Activated naive CD4-positive, alpha-beta T cell treated with Interleukin-2 at 50 U/mL for 16 hours (primary cell): Measurements from ENCODE around the gene MRPS5.
"Not testable (repeated sequence)": the region's sequence is repeated elsewhere in the genome, so short reads cannot be mapped to it uniquely, and the experiment has no call there.

Experiments
- DNase-seq: peaks from one replicate; pipeline ENCODE4 v3.0.0-alpha.2; 2020

The MRPS5 gene

DNA sequence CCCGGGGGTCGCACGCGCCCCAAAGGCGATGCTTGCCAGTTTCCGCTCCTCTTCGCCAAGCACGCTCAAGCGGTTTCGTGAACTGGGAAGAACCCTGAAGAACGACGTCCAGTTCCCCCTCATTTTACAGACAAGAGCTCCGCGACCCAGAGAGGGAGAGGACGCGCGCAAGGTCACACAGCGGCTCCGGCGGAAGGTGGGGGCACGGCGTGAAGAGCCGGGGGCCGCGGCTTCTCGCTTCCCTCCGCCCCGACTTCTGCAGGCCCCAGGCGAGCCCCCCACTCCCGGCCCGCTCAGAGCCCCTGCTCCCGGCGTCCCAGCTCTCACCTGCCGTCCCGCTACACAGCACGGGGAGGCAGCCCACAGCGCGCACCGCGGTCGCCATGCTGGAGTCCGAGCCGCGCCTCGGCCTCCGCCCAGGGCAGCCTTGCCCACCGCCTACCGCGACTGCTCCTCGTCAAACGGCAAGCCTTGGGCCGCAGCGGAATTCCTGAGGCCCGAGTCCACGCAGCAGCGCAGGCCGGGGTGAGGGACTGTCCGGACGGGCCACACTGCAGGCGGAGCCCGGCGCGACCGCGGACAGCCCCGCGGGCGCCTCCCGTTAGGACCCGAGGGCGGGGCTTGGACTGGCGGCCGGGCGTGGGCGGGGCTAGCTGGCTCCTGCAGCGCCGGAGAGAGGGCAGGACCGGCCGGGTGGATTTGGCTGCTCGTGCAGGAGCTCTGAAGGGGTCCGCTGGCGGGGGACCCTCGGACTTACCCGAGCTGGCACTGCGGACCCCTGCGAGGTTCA lies at the start of gene MRPS5:
Gene MRPS5 (minus strand): TSS at position 402 of the 790 bp plus-strand sequence. CDS start 17 bp downstream, at position 385.
- peak; percentile 92 for DNase-seq

DNA sequence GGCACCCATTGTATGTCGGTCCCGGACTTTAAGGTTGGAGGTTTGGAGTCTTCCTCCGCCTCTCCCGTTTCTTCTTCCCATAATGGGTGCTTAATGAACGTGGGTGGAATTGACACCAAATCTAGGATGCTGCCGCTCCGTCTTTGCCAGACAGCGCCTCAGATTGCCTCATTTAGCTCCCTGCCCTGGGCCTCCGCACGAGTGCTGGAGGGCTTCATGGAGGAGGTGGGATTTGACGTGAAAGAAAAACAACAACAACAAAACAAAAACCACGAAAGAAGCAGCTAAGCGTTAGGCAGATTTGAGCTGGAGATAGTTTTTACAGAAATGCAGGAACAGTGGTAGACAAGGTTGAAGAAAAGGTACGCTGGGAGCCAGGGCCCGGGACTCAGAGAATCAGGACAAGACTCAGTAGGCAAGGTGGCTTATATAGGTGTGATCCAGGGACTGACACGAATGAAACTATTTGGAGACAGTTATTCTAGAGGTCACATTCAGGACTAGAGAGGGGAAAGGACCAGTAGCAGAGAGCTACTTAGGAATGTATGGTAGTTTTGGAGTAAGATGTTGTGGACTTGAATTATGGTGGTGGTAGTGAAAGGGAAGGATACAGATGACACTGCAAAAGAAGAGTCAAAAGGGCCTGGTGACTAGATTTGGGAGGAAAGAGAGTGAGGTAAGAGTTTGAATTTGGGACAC lies 44.6 kb upstream of the MRPS5 start:
- DNase-seq, result no peak

DNA sequence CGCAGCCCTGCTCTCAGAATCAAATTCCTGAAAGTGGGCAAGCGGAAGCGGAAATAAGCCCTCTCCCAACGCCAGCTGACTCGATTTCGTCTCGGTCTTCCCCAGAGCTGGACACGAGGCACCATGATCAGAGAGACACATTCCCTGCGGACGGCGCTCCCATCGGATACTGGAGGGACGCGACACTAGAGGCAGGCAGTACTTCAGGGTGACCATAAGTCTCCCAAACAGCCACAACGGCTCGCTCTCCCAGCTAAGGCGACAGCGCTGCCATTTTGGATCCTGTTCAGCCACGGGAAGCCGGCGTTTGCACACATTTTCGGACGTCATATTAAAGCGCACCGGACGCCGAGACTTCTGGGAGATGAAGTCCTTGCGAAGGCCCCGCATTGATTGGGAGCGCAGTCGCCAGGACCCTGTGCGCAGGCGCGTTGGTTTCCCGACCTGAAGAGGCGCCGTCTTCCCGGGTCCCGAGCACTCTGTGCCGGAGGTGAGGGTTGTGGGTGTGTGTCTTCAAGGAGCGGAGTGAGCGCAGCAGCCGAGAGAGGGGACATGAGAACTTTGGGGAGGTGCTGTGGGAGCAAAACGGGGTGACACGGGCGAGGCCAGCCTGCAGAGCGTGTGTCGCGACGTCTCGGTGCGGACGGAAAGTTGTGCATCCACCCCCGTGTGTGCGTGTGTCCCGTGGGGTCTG lies 43.9 kb upstream of the MRPS5 start, which contains the start of gene ZNF2:
Gene ZNF2 (plus strand): TSS at position 439 of the 694 bp plus-strand sequence. CDS start 10,418 bp downstream, outside the sequence.
- DNase-seq, result peak; percentile 97

DNA sequence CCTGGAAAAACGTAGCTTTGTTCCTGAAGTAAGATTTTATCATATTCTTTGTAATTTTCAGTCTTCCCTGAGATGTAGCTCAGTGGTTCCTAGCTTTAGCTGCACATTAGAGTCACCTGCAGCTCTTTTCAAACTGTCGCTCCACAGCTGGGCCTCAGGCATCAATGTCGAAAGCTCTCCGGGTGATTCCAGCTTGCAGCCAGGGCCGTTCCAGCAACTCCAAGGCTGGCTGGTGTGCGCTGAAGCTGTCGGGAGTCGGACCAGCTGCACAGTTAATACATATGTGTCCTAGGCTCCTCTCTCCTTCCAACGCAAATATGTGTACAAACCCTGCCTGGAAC lies 43.4 kb upstream of the MRPS5 start:
- no peak for DNase-seq

DNA sequence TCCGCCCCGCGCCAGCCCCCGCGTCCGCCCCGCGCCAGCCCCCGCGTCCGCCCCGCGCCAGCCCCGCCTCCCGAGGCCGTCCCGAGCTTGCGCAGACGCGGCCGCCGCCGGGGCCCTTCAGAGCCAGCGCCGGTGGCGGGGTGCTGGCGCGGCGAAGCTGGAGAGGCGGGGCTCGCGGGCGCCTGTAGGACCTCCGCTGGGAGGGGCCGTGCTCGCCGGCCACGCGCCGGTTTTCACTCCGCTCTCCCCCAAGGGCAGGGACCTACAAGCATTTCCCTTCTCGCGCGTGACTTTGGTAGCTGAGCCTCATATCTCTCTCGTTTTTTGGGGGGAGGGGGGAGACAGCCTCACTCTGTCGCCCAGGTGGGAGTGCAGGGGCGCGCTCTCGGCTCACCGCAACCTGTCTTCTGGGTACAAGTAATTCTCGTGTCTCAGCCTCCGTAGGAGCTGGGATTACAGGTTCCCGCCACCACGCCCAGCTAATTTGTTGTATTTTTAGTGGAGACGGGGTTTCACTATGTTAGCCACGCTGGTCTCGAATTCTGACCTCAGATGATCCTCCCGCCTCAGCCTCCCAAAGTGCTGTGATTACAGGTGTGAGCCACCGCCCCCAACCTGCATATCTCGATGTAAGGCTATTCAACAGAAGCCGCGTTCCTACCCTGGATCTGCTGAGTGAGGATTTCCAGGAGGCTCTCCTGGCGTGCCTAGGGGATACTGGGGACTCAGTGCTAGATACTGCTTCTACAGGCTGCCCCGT lies 38.3 kb upstream of the MRPS5 start, which contains the start of gene ZNF514:
Gene ZNF514 (minus strand): TSS at position 159 of the 760 bp plus-strand sequence. CDS start 6,595 bp downstream, outside the sequence.
- peak; percentile 80 for DNase-seq

DNA sequence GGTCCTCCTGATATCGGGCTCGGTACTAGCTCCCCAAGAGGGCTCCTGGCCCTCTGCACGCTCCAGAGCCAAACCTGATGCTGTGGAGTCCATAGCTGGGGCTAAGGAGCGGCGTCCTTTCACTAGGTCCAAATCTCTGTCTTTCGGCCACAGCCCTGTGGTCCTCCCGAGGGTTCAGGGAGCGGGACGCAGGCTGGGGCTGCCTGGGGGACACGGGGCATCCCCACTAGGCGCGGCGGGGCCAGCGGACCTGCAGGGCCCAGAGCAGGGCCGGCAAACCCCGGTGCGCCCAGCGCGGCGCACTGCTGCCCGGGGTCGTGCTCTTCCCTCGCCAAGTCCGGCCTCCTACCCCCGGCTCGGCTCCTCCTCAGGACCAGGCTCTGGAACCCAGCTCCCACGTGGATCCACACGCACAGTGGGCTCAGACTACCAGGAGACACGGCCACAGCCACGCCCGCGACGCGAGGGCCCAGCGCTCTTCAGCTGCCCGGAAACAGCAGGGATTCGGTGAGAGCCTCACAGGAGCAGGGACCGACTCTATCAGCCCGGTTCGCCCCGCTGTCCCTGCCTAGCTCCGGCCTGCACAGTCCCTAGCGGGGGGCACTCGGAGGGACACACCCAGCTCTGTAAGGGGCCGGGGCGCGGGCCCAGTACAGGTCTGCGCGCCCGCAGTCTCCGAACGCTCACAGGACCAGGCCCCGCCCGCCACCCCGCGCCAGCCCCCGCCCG lies 37.4 kb upstream of the MRPS5 start:
- no peak for DNase-seq

DNA sequence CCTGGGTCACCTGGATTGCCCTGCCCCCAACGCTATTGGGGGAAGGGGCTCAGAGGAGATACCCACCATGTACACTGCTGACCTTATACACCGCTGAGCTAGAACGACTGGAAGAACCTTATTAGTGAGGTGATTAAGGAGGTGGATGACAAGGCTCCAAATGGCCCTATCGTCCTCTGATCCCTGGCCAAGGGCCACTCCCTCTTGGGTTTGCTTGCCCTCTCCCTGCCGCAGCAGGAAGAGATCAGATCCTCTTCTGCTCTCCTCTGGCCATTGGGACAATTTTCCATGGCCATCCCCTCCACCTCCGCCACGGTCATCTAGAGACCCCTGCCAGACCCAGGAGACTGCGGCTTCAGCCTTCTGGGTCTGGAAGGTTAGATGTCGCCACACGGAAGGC lies 36.8 kb upstream of the MRPS5 start:
- no peak for DNase-seq

DNA sequence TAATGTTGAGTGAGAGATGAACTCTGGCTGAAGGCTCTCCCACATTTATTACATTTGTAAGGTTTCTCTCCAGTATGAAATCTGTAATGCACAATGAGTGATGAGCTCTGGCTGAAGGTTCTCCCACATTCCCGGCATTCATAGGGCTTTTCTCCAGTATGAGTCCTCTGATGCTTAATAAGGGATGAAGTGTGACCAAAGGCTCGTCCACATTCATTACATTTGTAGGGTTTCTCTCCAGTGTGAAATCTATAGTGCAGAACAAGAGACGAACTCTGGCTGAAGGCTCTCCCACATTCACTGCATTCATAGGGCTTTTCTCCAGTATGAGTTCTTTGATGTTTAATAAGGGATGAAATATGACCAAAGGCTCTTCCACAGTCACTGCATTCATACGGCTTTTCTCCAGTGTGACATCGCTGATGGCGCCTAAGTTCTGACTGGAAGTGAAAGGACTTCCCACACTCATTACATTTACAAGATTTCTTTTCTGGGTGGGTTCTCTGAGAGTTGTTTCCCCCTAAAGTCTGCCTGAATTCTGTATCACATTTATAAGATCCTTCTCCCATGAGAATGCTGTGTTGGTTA lies 27.9 kb upstream of the MRPS5 start:
- DNase-seq, result no peak

DNA sequence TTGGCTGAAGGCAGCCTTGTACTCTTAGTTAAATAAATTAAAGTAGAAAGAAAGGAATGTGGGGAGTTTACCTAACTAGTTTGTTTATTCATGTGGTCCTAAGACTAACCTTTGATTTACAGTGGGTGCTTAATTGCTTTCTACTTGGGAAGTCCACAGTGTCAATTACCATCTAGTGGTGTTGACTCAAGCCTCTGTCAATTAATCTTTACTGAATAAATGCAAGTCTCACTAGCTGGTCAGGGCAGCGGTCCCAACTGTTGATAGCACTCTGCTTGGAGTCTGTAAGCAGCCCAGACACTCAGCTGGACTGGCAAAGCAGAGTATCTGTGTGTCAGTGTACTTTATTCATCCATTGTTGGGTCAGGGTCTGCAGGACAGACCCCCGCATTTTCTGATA lies 22.2 kb upstream of the MRPS5 start:
- DNase-seq, result no peak

DNA sequence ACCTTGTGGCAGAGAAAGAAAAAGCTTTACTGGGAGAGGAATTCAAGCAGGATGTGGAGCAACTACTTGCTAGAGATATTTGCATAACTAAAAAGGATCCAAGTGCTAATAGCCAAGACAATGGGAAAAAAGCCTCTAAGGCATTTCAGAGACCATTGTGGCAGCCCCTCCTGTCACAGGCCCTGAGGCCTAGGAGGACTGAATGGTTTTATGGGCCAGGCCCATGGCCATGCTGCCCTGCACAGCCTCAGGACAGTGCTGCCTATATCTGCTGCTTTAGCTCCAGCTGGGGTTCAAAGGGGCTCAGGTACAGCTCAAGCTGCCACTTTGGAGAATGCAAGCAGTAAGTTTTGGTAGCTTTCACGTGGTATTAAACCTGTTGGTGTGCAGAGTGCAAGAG lies 17.1 kb upstream of the MRPS5 start:
- no peak for DNase-seq

DNA sequence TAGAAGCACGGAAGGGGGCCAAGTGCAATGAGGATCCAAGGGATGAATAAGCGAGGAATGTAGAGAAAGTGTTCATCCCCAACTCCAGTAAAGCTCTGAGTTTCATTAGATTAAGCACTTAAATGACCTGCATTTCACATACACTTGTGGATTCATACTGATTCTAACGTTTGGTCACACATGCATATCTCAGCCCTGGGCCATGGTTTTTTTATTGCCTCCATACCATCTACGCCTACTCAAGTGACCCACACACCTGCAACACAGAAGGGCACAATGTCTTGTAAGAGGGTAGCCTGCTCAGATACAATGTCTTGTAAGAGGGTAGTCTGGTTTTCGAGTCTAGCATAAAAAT lies 566 bp upstream of the MRPS5 start:
- no peak for DNase-seq

DNA sequence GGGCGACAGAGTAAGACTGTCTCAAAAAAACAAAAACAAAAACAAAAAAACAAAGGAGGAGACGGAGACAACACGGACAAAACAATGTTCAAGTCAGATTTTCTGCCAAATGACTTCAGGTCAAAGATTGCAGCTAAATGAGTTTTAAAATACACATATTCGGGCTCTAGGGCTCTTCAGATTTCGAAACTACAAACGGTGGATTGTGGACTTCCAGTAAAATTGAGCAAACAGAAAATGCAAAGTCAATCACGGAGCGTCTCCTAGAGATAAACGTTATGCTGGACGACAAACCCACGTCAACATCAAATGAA lies 558 bp downstream of the MRPS5 start:
- DNase-seq, result no peak

DNA sequence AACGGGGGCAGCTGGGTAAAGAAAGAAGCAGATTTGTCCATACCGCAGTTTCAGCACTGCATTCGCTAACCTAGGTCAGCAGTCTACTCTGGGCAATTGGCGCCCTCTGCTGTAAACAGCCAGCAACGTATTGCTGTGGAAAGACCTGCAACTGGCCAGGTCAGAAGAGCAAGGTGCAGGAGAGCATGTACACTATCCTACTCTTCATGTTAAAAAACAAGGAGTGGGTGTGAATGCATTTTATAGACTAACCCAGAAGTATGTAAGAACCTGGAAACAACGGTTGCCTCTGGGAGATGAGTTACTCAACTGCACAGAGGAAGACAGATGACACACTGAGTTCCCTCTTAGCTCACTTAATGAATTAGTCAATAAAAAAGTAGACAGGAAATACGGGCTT lies 6.2 kb downstream of the MRPS5 start:
- peak; percentile 75 for DNase-seq

DNA sequence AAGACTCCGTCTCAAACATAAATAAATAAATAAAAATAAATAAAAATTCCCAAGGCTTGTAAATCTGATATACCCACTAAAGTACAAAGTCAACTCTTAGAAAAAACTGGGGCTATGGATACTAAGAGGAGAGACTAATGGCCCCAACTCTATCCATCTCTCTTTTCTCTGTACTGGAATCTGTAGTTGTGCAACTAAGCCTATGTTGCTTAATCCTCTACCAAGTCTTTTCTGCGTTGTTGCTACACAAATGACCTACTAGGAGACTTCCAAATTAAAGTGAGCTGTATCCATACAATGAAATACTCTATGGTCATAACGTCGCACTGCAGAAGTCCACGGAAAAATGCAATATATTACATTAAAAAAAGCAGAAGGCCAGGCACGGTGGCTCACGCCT lies 8.1 kb downstream of the MRPS5 start:
- DNase-seq, result no peak

DNA sequence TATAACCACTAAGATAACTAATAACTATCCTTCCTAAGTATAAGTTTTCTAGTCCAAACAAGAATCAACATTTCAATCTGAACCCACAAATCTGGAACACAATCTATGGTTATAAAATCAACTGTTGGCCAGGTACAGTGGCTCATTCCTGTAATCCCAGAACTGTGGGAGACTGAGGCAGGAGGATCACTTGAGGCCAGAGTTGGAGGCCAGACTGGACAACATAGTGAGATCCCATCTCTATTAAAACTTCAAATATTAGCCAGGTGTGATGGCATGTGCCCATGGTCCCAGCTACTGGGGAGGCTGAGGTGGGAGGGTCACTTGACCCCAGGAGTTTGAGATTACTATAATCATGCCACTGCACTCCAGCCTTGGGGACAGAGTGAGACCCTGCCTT lies 11.2 kb downstream of the MRPS5 start:
- no peak for DNase-seq

DNA sequence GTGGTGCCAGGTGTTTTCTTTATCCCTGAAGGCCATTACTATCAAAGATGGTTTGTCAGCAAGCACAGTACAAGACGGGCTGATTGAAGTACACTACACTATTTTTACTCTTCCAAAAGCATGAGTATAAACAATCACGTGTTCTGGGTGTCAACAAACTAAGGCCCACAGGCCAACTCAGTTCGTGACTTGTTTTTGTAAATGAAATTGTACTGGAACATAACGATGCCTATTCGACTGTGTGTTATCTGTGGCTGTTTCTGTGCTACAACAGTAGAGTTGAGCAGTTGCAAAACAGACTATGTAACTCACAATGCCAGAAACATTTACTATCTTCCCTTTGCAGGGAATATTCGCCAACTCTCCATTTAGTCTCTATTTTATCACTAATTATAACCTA lies 12.3 kb downstream of the MRPS5 start:
- DNase-seq, result no peak

DNA sequence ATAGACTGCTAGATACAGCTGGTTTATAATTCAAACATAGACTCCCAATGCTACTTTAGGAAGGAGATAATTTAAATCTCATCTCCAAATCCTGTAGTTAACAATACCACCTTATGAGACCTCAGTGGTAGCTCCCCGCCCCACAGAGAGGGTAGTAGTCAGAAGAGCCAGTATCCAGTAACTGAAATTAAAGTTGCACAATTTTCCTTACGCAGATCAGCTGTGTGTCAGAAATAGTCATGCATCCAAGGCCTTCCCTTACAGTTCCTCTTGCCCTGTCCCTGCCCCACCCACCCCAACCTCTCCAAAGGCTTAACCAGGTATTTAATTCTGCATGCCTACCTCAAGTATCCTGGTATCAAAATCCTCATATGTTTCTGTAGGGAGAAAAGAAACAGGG lies 15.5 kb downstream of the MRPS5 start:
- no peak for DNase-seq

DNA sequence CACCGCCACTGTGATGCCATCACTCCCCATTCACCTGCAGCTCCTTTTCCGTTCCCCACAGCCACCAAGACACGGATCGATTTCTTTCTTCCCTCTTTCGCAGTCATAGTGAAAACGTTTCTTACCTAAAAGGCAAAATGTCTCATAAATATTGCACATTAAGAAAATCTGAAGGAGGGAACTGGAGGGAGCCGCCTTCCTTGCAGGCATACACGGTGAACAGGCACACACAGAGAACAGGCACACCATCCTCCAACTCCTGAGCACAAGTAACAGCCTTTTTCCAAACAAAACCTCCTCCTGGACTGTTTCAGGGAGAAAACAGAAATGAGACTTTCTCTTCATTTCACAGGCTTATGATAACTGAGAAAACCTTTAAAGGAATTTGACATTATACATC lies 17.0 kb downstream of the MRPS5 start:
- no peak for DNase-seq

DNA sequence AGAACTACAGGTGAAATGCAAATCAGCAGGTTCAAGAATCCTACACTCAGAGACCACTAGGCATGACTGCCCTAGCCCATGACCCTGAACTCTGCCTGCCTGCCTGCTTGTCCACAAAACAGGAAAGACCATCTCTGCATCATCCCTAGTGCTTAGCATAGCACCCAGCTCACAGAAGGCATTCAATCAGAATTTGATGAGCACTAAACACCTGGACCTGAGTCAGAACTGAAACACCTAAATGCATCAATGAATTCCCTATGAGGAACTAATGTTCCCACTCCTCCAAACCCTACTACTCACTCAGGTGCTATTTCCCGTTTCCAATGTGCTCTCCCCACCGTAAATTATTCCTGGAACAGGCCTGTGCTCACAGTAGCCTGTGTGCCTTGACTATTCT lies 21.7 kb downstream of the MRPS5 start:
- DNase-seq, result no peak

DNA sequence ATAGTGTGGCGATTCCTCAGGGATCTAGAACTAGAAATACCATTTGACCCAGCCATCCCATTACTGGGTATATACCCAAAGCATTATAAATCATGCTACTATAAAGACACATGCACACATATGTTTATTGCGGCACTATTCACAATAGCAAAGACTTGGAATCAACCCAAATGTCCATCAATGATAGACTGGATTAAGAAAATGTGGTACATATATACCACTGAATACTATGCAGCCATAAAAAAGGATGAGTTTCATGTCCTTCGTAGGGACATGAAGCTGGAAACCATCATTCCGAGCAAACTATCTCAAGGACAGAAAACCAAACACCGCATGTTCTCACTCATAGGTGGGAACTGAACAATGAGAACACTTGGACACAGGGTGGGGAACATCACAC lies 23.3 kb downstream of the MRPS5 start:
- not testable (repeated sequence) for DNase-seq

DNA sequence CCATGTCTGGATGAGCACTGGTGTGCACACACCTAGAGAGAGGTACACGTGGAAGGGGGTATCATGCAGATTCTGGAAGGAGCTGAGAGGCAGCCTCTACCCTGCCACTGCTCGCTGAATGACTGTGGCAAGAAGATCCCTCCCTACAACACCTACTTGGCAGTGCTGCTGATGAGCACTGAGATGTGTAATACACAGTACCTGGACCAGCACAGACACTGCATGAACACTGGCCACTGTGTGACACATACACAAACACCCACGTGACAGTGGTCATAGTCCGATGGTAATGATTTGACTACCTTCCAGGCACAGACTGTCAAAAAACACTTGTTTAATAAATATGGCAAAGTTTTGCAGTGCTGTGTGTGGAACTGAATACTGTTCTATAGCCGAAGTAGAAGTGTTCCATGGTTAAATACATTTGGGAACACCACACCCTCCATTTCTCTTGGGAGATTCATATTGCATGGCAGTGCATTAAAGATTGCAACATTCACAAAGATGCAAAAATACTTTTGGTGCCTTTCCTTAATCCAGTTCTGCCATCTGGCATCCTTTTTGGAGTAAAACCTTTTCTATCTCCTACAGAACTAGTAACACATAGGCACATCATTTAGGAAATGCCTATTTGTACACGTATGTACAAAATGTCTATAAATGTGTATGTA lies 29.6 kb downstream of the MRPS5 start:
- DNase-seq, result no peak

DNA sequence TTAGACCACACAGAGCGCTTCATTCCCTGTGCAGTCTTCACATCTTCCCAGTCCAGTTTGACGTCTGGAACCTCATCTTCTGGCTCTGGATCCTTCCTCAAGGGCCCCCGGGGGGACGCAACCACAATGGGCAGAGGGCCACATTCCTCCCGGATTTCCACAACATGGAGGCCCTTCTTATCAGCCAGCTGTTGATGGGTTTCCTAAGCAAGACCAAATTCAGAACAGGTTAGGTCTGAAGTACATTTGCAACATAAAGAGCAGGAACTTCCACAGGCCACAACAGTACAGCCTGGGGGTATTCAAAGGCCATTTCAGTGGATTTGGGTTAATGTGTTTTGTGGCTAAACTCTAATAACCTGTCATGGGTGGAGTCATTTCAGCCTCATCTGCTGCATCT lies 34.2 kb downstream of the MRPS5 start:
- no peak for DNase-seq
